ENCODE data around the gene CYBA. TPM values are rescaled to one million over a fixed set of nuclear protein-coding genes. Genes with fewer than 3 reads are reported as not detected.

The CYBA gene
- total RNA-seq, 2 donors from 2014 or later: 242 to 290 TPM

DNA sequence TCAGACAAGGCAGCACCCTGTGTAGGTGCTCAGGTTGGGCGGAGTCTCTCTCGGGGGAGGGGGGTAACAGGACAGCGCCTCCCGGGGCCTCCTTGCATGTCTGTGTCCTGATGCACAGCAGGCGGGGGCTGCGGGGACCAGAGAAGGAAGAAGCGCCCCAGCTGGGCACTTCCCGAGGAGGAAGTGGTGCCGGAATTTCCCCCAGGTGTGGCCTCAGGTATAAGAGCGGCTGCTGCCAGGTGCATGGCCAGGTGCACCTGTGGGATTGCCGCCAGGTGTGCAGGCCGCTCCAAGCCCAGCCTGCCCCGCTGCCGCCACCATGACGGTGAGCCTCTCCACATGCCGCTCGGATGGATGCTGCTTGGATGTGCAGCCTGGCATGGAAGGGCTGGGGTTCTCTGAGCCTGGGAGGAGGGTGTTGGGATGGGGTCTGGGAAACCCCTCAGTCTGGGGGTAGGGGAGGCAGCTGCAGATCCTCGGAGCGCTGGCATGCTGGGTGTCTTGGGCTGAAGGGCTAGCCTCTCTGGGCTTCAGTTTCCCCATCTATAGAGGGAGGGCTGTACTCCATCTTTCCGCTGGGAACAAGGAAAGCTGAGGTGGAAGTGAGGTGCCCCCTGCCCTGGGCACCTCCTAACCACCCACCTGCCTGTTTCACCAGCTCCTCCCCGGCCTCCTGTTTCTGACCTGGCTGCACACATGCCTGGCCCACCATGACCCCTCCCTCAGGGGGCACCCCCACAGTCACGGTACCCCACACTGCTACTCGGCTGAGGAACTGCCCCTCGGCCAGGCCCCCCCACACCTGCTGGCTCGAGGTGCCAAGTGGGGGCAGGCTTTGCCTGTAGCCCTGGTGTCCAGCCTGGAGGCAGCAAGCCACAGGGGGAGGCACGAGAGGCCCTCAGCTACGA, 12.3 kb downstream of the CYBA start, which contains the start of gene IL17C:
TSS of gene IL17C (plus strand) at position 250 of the 908 bp plus-strand sequence. CDS start at position 320, 70 bp downstream.
- peak within 1 kb of the TSS; percentile 22 for H3K4me3 Mint-ChIP-seq
- peaks cover 9% of the 10 kb centered on the region for H3K36me3 Mint-ChIP-seq (ENCODE audit: low read depth)
- no peaks in the 10 kb centered on the region for H3K9me3 Mint-ChIP-seq
- no peak for ATAC-seq (replicated peaks)
- peaks cover 14% of the 10 kb centered on the region for H3K4me1 Mint-ChIP-seq
- no peak within 1 kb of the TSS for H3K27ac Mint-ChIP-seq
- H3K27me3 Mint-ChIP-seq: peaks cover 12% of the 10 kb centered on the region

DNA sequence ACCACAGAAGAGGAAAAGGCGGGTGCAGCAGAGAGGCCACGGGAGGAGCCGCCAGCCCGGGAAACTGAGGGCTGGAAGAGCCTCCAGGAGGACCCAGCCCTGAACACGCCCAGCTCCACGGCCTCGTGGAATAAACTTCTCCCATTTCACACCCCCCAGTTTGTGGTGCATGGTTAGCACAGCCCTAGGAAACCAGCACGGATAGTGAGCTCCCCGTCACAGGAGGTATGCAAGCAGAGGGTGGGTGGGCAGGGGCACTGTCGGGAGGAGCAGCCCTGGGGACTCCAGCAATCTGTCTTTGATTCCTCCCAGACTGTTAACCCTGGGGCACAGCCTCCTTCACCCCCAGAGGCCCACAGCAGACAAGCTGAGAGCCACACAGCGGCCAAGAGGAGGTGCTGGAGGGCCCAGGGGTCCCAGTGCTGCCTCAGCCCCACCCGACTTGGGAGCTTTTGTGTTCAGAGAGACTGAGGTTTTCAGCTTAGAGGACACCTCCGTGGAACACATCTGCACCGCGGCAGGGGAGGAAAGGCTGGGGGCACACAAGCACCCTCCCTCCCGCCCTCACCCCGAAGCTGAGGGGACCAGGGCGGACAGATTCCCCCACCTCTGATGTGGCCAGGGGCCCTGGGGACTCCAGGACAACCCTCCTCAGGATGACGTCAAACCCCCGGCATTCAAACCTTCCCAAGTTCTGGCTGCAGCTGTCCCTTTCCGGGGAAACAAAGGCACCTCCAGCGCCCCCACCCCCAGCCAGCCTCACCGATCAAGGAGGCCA, 14.2 kb downstream of the CYBA start:
- H3K36me3 Mint-ChIP-seq (ENCODE audit: low read depth): peaks cover 17% of the 10 kb centered on the region
- H3K27ac Mint-ChIP-seq: no peak overlapping the region
- H3K4me3 Mint-ChIP-seq: peak overlapping the region; percentile 22
- peaks cover 14% of the 10 kb centered on the region for H3K4me1 Mint-ChIP-seq
- H3K9me3 Mint-ChIP-seq: no peaks in the 10 kb centered on the region
- peaks cover 12% of the 10 kb centered on the region for H3K27me3 Mint-ChIP-seq
- ATAC-seq (replicated peaks): no peak

DNA sequence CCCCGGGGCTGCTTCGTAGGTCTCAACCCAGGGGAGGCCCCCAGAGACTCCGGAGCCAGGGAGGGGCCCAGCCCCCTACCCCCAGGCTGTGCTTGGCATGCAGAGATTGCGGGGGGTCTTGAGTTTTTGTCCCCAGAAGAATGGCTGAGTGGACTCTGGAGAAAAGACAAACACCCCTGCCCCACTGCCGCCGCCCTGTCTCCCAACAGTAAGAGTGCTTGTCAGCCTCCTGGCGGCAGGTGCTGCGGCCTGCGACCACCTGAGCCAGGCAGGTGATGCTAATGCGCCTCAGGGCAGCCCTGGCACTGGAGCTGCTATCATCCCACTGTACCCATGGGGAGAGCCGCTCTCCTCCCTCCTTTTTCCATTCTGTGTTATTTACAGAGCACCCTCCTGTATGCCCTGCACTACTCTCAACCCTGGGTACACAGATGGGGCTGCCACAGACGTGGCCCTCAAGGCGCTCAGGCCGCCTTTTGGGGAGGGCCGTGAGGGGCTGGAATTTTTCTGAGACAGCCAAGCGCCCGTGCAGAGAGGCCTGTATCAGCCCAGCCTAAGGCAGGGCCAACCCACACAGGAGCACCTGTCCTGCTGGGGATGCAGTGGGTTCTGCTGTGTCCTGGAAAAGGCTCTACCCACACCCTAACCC, 15.1 kb downstream of the CYBA start:
- no peaks in the 10 kb centered on the region for H3K9me3 Mint-ChIP-seq
- H3K27ac Mint-ChIP-seq: no peak overlapping the region
- peaks cover 26% of the 10 kb centered on the region for H3K36me3 Mint-ChIP-seq (ENCODE audit: low read depth)
- H3K27me3 Mint-ChIP-seq: peaks cover 12% of the 10 kb centered on the region
- H3K4me1 Mint-ChIP-seq: peaks cover 14% of the 10 kb centered on the region
- H3K4me3 Mint-ChIP-seq: peak overlapping the region; percentile 67
- no peak for ATAC-seq (replicated peaks)

DNA sequence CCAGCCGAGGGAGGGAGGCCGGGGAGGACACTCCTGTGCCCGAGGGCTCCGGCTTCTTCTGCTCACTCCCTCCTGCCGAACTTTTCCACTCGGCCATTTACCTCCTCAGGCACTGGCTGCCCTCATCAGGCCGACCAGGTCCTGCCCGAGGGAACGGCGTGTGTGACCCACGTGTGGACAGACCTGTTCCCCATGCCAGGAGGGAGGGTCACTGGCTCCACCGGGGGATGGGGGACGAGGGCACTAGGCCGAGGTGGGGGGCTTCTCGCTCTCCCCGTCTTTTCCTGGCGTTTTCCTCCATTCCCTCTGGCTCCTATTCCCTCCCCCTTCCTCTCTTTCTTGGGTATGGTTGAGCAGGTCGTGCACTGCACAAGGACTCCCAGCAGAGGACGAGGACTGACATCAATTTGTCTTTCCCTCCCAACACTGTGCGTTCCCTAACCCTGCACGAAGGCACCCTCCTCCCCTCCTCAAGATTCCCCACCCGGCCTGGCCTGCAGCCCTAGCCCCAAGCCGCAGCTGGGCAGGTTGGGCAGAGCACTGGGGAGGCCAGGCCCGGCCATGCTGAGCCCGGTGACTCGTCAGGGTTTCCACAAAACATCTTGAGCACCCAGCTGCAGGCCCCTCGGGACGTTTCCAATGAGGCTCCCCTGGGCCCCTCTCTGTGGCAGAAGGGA, 15.7 kb downstream of the CYBA start:
- Mint-ChIP-seq H3K27ac (peak overlapping the region; percentile 33), H3K36me3 (ENCODE audit: low read depth) (peaks cover 30% of the 10 kb centered on the region), H3K27me3 (peaks cover 8% of the 10 kb centered on the region), H3K4me3 (peak overlapping the region; percentile 67), H3K9me3 (no peaks in the 10 kb centered on the region), H3K4me1 (peaks cover 12% of the 10 kb centered on the region)
- no peak for ATAC-seq (replicated peaks)

DNA sequence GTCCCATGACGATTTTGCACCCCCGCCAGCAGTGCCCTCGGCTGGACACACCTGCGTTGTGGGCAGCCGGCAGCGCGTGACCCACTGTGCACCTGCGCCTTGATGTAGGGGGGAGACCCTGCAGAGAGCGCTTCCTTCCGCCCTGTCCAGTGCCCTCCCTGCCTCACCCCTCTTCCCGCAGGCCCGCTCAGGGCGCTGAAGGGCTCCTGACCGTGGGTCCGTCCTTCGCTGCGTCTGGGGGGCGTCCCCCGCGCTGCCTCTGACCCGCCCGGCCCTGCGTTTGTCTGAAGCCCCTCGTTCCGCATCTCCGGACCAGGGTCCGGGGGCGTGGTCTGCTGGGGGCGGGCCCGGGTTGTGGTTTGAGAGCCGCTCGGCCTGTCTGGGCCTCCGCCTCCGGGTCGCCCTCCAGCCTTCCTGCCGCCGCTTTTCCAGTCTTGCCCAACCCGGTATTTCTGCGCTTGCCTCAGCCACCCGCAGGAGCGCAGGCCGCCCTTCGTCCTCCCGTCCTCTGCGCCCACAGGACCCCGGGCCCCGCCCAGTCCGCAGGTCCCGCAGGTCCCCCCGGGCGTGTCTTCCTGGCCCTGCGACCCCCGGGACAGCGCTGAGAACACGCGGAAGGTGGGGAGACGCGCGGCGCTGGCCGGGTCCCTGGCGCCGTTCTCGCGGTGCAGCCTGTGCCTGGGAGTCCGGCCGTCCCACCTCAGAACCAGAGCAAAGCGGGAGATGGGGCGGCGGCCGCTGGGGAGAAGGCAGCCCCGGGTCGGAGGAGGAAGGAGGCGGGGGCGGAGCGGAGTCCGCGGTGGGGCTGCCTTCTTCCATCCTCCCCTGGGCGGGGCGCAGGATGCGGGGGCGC, 16.5 kb downstream of the CYBA start:
- Mint-ChIP-seq H3K27ac (no peak overlapping the region), H3K4me3 (peak overlapping the region; percentile 67), H3K27me3 (peaks cover 6% of the 10 kb centered on the region), H3K36me3 (ENCODE audit: low read depth) (peaks cover 38% of the 10 kb centered on the region), H3K4me1 (peaks cover 10% of the 10 kb centered on the region), H3K9me3 (no peaks in the 10 kb centered on the region)
- peak; percentile 61 for ATAC-seq (replicated peaks)

DNA sequence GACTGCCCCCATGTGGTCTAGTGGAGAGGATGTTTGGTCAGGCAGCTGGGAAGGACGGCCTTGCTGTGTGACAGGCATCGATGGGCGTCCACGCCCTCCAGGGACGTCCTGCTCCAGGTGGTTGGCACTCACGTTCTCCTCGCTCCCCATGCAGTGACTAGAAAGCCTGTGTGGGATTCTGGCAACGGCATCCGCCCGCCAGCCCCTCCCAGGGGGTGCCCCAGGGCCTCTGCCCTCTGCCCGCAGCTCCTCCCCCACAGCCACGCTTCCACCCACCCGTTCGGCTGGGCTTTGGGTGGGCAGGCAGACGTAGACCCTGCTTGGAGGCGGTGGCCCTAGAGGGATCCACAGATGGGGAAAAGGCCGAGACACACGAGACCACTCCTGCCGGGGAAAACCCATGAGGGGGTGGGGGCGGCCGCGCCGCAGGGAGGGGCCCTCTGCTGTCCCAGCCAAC, 17.1 kb downstream of the CYBA start:
- Mint-ChIP-seq H3K4me3 (peak overlapping the region; percentile 67), H3K27me3 (peaks cover 6% of the 10 kb centered on the region), H3K36me3 (ENCODE audit: low read depth) (peaks cover 45% of the 10 kb centered on the region), H3K9me3 (no peaks in the 10 kb centered on the region), H3K4me1 (peaks cover 10% of the 10 kb centered on the region), H3K27ac (peak overlapping the region; percentile 65)
- ATAC-seq (replicated peaks): peak; percentile 70

DNA sequence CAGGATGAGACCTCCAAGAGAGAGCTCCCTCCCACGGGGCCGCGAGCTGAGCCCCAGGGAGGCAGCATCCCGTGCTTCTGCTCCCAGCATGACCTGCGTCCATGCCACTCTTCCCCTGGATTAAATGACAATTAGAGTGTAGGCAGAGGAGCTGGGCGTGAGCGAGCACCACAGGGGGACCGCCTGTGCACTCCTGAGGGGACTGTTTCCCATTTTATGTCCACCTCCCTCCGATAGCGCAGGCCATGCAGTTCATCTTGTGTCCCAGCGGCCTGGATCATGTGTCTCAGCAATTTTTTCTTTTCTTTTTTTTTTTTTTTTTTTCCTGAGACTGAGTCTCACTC, 18.3 kb downstream of the CYBA start:
- Mint-ChIP-seq H3K9me3 (no peaks in the 10 kb centered on the region), H3K36me3 (ENCODE audit: low read depth) (peaks cover 53% of the 10 kb centered on the region), H3K27ac (no peak overlapping the region), H3K4me3 (no peak overlapping the region), H3K27me3 (peaks cover 3% of the 10 kb centered on the region), H3K4me1 (peaks cover 7% of the 10 kb centered on the region)
- no peak for ATAC-seq (replicated peaks)

DNA sequence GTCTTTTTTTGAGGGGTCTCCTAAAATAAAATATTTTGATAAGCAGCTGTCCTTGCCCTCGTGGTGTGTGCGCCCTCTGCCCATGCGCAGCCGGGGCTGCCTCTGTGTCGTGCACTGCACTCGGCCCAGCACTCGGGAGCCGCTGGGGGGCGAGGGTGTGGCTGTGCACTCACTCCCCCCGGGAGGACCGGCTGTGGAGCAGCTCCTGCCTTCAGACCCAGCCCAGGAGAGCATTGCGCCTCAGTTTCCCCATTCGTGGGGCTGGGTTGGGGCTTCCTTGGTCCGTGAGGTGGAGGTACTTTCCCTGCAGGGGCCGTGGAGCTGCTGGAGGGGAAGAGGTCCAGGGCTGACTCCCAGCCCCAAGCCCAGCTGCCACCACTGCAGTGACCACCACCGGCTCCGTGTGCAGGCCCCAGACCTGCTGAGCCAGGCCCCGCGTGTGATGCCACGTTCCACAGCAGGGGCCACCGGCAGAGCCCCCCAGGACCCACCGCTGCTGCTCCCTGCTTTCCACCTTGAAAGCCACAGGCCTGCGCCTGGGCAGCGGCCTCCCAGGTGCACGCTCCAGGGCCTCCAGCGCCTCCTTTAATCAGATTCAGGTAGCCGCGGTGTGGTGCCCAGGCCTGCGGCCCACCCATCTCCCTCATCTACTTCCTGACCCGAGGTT, 18.8 kb downstream of the CYBA start:
- H3K9me3 Mint-ChIP-seq: no peaks in the 10 kb centered on the region
- H3K4me3 Mint-ChIP-seq: no peak overlapping the region
- H3K4me1 Mint-ChIP-seq: peaks cover 5% of the 10 kb centered on the region
- ATAC-seq (replicated peaks): no peak
- peaks cover 58% of the 10 kb centered on the region for H3K36me3 Mint-ChIP-seq (ENCODE audit: low read depth)
- H3K27me3 Mint-ChIP-seq: peaks cover 3% of the 10 kb centered on the region
- no peak overlapping the region for H3K27ac Mint-ChIP-seq

DNA sequence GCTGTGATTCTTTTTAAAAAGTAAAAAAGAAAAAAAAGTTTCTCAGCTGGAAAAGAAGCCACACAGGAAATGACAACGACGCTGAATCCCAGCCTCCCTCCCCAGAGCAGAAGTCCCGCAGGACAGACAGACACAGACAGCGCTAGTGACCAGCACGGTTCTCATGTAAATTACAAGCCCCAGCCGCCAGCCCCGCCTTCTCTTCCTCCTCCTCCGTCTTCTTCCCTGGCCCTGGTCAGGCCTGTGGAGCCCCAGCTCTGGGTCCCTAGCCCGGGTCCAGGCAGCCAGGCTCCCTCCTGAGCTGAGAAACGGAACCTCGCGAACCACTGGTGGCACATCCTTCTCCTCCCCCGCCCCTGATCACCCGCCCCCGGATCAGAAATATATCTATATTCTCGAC, 19.5 kb downstream of the CYBA start:
- H3K27ac Mint-ChIP-seq: no peak overlapping the region
- peaks cover 3% of the 10 kb centered on the region for H3K27me3 Mint-ChIP-seq
- no peak overlapping the region for H3K4me3 Mint-ChIP-seq
- H3K36me3 Mint-ChIP-seq (ENCODE audit: low read depth): peaks cover 65% of the 10 kb centered on the region
- no peak for ATAC-seq (replicated peaks)
- no peaks in the 10 kb centered on the region for H3K9me3 Mint-ChIP-seq
- peaks cover 5% of the 10 kb centered on the region for H3K4me1 Mint-ChIP-seq

DNA sequence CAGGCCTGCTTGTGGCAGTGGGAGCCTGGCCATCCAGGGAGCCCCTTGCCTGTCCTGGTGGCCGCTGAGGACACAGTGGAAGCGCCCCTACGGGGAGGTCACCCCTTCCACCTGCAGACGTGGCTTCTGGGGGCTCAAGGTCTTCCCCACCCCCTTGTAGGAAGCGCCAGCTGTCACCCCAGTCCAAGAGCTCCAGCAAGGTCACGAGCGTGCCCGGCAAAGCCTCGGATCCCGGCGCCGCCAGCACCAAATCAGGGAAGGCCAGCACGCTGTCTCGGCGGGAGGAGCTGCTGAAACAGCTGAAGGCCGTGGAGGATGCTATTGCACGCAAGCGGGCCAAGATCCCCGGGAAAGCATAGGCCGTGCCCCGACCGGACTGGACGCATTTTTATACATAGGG, 19.9 kb downstream of the CYBA start:
- ATAC-seq (replicated peaks): no peak
- peaks cover 1% of the 10 kb centered on the region for H3K27me3 Mint-ChIP-seq
- H3K4me1 Mint-ChIP-seq: peaks cover 2% of the 10 kb centered on the region
- H3K27ac Mint-ChIP-seq: no peak overlapping the region
- H3K4me3 Mint-ChIP-seq: no peak overlapping the region
- peaks cover 69% of the 10 kb centered on the region for H3K36me3 Mint-ChIP-seq (ENCODE audit: low read depth)
- H3K9me3 Mint-ChIP-seq: no peaks in the 10 kb centered on the region

DNA sequence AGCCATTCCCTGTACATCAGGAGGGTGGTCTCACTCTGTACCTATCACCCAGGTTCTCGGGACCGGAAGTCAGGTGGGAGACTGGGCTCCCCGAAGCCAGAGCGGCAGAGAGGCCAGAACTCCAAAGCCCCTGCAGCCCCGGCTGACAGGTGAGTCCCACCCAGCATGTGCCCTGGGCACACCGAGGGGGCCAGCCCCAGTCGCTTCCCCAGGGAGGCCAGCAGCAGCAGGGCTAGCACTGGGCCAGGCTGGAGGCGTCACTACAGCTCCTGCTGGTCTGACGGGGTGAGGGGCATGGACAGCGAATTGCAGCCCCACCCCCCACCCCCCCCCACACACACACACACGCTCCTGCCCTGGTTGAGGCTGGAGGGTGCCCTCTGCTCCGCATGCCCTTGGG, 20.4 kb downstream of the CYBA start:
- Mint-ChIP-seq H3K9me3 (no peaks in the 10 kb centered on the region), H3K27me3 (no peaks in the 10 kb centered on the region), H3K4me1 (no peaks in the 10 kb centered on the region), H3K4me3 (no peak overlapping the region), H3K36me3 (ENCODE audit: low read depth) (peaks cover 74% of the 10 kb centered on the region), H3K27ac (no peak overlapping the region)
- no peak for ATAC-seq (replicated peaks)

DNA sequence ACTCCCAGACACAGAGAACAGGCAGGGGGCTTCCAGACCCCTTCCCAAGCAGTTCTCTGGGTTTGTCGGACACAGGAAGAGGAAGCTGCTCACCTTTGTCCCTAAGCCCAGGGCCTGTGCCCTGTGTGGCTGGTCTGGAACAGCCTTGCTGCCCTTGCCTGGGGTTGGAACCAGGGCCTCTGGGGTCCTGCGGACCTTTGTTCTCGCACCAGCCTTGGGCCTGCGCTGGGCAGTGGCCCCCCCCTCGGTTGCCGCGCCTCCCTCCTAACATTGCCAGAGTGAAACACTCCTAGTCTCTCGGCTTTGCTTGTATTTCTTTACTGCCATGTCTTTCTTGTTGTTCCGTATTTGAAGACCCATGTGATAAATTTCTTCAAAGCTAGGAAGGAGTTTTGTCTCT, 21.0 kb downstream of the CYBA start:
- no peaks in the 10 kb centered on the region for H3K4me1 Mint-ChIP-seq
- no peak overlapping the region for H3K27ac Mint-ChIP-seq
- H3K4me3 Mint-ChIP-seq: no peak overlapping the region
- no peaks in the 10 kb centered on the region for H3K27me3 Mint-ChIP-seq
- no peak for ATAC-seq (replicated peaks)
- peaks cover 80% of the 10 kb centered on the region for H3K36me3 Mint-ChIP-seq (ENCODE audit: low read depth)
- no peaks in the 10 kb centered on the region for H3K9me3 Mint-ChIP-seq

DNA sequence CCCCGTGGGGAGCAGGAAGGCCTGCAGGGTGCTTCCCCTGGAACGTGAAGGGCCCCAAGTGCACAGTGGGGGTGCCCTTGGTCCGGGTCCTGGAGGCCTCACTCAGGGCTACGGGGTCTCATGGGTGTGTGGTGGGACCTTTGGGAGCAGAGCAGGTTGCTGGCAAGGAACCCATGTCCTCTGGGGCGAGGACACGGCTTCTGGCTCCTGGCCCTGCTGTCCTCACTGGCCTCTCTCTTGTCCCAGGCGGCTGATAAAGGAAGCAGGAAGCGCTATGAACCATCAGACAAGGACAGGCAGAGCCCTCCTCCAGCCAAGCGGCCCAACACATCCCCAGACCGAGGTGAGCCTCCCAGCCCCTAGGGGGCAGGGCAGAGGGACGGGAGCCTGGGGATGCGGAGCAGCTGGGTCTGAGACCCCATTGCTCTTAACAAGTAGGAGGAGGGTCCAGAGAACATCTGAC, 22.3 kb downstream of the CYBA start:
- Mint-ChIP-seq H3K27me3 (no peaks in the 10 kb centered on the region), H3K4me1 (no peaks in the 10 kb centered on the region), H3K4me3 (no peak overlapping the region), H3K9me3 (no peaks in the 10 kb centered on the region), H3K36me3 (ENCODE audit: low read depth) (peaks cover 92% of the 10 kb centered on the region), H3K27ac (no peak overlapping the region)
- ATAC-seq (replicated peaks): no peak

All from activated T-helper 17 cell treated with anti-CD3 and anti-CD28 coated beads, Interleukin-2, amount 50 U/mL, for 72 hours (primary cell).